ENCODE data around the gene GNG3.
"Not testable (repeated sequence)": the region's sequence is repeated elsewhere in the genome, so short reads cannot be mapped to it uniquely, and the experiment has no call there.

GNG3 gene

DNA sequence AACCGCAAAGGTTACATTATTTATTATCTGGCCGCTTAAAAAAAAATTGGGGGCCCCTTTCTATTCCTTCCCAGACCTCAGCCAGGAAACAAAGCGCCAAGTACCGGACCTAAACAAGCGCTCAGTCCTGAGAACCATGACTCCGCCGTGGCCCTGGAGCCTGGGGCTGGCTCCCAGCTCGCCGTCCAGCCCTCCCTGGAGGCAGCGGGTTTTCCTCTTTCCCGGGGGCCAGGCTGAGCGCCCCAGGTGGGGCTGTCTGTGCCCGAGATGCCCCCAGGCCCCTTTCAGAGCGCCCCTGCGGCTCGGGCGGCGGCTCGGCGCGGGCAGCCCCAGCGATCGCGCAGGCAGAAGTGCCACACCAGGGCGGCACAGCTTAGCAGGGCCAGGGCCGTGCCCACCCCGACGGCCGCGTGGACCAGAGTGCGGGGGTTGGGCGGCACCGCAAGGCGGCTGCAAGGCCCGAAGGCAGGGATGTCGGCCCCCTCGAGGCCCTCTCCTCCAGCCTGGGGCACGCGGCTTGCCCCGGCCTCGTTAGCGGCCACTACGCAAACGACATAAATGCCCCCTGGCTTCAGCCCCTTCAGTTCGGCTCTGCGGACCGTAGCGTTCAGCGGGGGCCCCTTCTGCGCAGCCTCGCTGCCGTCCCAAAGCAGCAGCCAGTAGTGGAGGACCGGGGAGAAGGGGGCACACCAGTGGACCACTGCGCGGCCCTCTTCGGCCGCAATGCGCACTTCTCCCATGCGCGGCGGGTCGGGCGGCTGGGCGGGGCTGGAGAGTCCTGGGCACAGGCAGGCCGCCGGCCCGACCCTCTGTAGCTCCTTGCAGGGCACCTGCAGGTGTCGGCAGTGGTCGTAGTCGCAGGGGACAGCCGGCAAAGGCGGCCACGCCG lies 19.7 kb upstream of the GNG3 start:
- DNase-seq (ENCODE audit: low spot score): no peak

GRCh38 chr11:62688491-62688890 lies 19.0 kb upstream of the GNG3 start:
- DNase-seq (ENCODE audit: low spot score): no peak

GRCh38 chr11:62689421-62690183 lies 17.9 kb upstream of the GNG3 start, which contains the start of gene LRRN4CL:
TSS of gene LRRN4CL (minus strand) at chr11:62689530. CDS start at chr11:62688508, 1,022 bp downstream.
- DNase-seq (ENCODE audit: low spot score): no peak

- not testable (repeated sequence) for DNase-seq (ENCODE audit: low spot score)
These were observed 13.9 kb upstream of the GNG3 start for GRCh38 chr11:62693624-62694023.

GRCh38 chr11:62694455-62695167 lies 12.9 kb upstream of the GNG3 start:
- DNase-seq (ENCODE audit: low spot score): peak; percentile 80

- DNase-seq (ENCODE audit: low spot score): no peak
These were observed 5.2 kb upstream of the GNG3 start for GRCh38 chr11:62702246-62702645.

GRCh38 chr11:62703921-62704320 lies 3.6 kb upstream of the GNG3 start:
- not testable (repeated sequence) for DNase-seq (ENCODE audit: low spot score)

- DNase-seq (ENCODE audit: low spot score): peak; percentile 45
These were observed 2.1 kb upstream of the GNG3 start for GRCh38 chr11:62705413-62705812.

GRCh38 chr11:62705880-62706849 lies 1.3 kb upstream of the GNG3 start:
- DNase-seq (ENCODE audit: low spot score): peak; percentile 95

- no peak for DNase-seq (ENCODE audit: low spot score)
These were observed 627 bp upstream of the GNG3 start for GRCh38 chr11:62706850-62707247.

GRCh38 chr11:62708392-62708791 lies 916 bp downstream of the GNG3 start:
- DNase-seq (ENCODE audit: low spot score): no peak

GRCh38 chr11:62708793-62709192 lies 1.3 kb downstream of the GNG3 start:
- no peak for DNase-seq (ENCODE audit: low spot score)

DNA sequence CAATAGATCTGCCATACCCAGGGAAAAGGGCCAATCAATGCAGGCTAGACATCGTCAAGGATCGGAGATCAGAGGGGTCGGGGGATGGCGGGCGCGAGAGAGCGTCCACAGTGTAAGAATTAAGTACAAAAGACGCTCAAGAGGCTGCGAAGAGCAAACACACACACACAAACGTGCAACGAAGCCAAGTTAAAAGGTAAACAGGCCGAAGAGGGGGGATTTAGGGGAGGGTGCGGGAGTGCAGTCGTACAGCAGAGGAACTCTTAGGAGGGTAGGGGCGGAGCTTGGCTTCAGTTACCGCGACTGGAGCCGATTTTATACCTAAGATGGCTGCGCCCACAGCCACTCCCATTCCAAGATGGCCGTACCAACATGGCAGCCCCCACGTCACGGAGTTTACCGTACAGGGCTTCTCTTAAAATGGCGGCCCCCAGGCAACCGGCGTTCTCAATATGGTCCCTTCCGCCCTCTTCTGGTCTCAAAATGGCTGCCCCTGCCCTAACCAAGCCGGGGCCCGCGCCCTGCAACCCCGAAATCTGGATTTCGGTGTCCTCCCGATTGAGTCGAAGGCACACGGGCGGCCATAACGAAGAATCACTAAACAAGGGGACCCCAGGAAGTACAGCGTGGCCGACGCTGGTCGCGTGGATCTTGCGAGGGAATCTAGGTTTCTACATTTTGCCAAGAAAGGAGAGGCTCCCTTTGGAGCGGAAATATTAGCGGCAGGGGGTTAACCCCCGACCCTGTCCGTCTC lies 1.9 kb downstream of the GNG3 start:
- peak; percentile 88 for DNase-seq (ENCODE audit: low spot score)

DNA sequence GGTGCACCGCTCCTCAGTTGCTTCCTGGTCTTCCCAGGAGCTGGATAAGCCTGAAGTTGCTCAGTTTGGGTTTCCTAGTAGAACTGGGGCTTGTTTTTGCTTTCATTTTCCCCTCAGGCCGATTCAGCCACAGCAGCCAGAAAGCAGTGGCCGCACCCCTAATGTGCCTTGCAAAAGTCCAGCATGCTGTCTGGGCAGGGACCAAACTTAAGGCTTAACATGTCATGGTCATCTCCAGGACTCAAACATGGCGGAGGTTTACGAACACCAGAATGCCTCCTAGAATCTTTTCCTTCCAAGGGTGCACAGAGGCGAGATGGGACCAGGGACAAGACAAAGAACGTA lies 2.5 kb downstream of the GNG3 start:
- no peak for DNase-seq (ENCODE audit: low spot score)

DNA sequence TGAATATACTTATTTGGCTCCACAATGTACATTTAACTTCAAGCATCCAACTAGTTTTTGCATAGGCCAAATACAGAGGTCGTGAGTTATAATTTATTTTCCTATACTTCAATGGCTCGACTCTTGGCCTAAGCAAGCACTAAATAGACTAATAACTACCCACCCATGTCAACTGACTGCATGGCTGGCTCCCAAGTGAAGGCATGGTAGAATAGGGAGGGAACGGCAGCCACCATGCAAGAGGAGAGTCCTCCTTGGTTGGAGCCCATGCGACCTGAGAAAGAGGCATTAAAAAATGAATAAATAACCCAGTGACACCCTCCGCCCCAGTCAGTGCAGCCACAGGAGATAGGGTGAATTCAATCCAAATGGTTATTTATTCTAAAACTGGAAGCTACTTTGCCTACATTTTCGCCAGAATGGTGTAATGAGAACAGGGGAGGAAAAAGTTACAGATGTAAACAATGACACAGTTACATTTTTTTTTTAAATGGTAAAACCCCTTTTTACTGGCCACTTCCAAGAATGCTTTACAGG lies 4.9 kb downstream of the GNG3 start:
- no peak for DNase-seq (ENCODE audit: low spot score)

GRCh38 chr11:62712861-62713260 lies 5.4 kb downstream of the GNG3 start:
- no peak for DNase-seq (ENCODE audit: low spot score)

DNA sequence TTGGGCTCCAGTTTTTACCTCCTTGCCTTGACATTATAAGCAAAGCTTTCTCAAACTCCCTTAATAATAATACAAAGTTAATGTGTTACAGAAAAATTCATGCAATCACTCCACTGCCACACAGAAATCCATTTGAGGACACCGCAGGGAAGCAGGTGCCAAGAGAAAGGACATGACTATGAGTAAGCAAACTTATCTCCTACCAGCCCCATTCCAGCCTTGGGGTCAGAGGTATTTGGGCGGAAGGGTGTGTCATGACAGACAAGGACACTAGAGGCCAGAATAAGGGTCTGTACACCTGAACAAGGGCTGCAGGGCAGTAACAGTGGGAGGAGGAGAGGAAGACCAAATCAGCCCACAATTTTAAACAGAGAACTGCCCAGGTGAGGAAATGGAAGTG lies 5.9 kb downstream of the GNG3 start:
- DNase-seq (ENCODE audit: low spot score): no peak

- DNase-seq (ENCODE audit: low spot score): no peak
These were observed 8.0 kb downstream of the GNG3 start for GRCh38 chr11:62715150-62716130.

DNA sequence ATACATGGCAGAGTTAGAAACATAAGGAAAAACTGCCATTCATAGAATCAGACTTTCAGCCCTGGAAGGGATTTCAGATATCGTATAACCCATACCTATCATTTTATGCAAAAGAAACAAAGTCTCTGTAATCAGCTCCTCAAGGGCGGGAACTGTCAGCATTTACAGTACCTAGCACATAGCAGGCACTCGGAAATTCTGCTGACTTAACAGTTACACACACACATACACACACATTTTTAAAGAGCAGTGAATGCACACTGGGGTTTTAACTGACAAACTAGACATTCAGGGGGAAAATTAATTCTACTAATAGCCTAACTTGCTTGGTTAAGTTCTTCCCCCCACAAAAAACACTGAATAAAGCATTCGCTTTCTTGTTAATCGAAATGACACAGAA lies 8.7 kb downstream of the GNG3 start:
- no peak for DNase-seq (ENCODE audit: low spot score)

All from RKO (cell line).